ENCODE results near the gene FYN. TPM values are rescaled to one million over a fixed set of nuclear protein-coding genes. Genes with fewer than 3 reads are reported as not detected.

The FYN gene
- total and polyA plus RNA-seq, 2 of the 4 experiments (the other 2 are of a cell fraction), result 30.8 to 36.4 TPM

GRCh38 chr6:111625099-111625416, 248.2 kb downstream of the FYN start:
- ChIA-PET POLR2A (ENCODE audit: unreplicated experiment) (no interaction called here), CTCF (no interaction called here)
- intact Hi-C loops (cut with micrococcal nuclease) (no loop called here), dilution Hi-C loops (cut with HindIII; ENCODE audit: low sequenced_read_pairs, unreplicated experiment) (no loop called here), in situ Hi-C loops (cut with MboI; ENCODE audit: low sequenced_read_pairs) (no loop called here)
- Histone ChIP-seq H2BK20ac (ENCODE audit: low read depth, low read length) (0 out of 2 replicates have a peak overlapping the region, but pooled peaks have one; percentile 23), H4K5ac (ENCODE audit: low read depth, low read length) (no peak overlapping the region), H2AK9ac (replicated peaks; ENCODE audit: low read depth, low read length, poor library complexity) (no peak overlapping the region), H3K56ac (ENCODE audit: extremely low read depth, insufficient read depth, low read length) (no peak overlapping the region), H3K4me2 (ENCODE audit: low read depth, low read length) (no peak overlapping the region), H3K4me3 (ENCODE audit: insufficient read depth, low read depth, low read length) (no peak overlapping the region), H3K14ac (replicated peaks; ENCODE audit: low read depth, low read length) (peak overlapping the region; percentile 53), H3K4ac (ENCODE audit: low read depth, low read length) (peak overlapping the region; percentile 19; the same call in 1 of the 2 replicates), H2BK15ac (ENCODE audit: low read depth, low read length) (no peak overlapping the region), H2AFZ (replicated peaks; ENCODE audit: low read length, poor library complexity) (no peak overlapping the region), H3K9ac (ENCODE audit: low read depth, low read length) (no peak overlapping the region), H3K4me1 (ENCODE audit: control insufficient read depth, insufficient read depth, low read length) (peaks cover 11% of the 10 kb centered on the region), H2BK120ac (ENCODE audit: low read depth, low read length) (peak overlapping the region; percentile 16; the same call in 1 of the 2 replicates), H4K8ac (ENCODE audit: low read depth in 2 of 2, low read length in 2 of 2) (no peak overlapping the region), H3K79me1 (ENCODE audit: low read depth in 1 of 2, low read length in 2 of 2) (no peaks in the 10 kb centered on the region), H4K20me1 (ENCODE audit: insufficient read depth, low read length) (no peaks in the 10 kb centered on the region), H3K9me1 (ENCODE audit: insufficient read depth, low read length) (peaks cover 6% of the 10 kb centered on the region; the same call in 1 of the 2 replicates), H3K23ac (ENCODE audit: low read depth, low read length) (peak overlapping the region; percentile 29; the same call in 1 of the 2 replicates), H3K27me3 (ENCODE audit: control insufficient read depth, insufficient read depth, low read length) (no peaks in the 10 kb centered on the region; the same call in 1 of the 2 replicates), H3K18ac (ENCODE audit: low read depth, low read length) (no peak overlapping the region; the same call in 1 of the 2 replicates), H4K91ac (ENCODE audit: insufficient read depth, low read depth, low read length) (no peak overlapping the region), H2AK5ac (ENCODE audit: low read depth, low read length) (no peak overlapping the region), H2BK5ac (ENCODE audit: low read depth, low read length, poor library complexity, severe bottlenecking) (no peak overlapping the region), H3K27ac (ENCODE audit: insufficient read depth, low read length) (no peak overlapping the region), H3K36me3 (ENCODE audit: control insufficient read depth, insufficient read depth, low read length) (no peaks in the 10 kb centered on the region), H3K9me3 (ENCODE audit: control insufficient read depth, insufficient read depth, low read length) (peaks cover 8% of the 10 kb centered on the region)
- WGBS, 2 experiments (ENCODE audit: extremely low coverage in 2 of 2, insufficient read length in 1 of 2), result no CpG with 5 or more reads among the region's 3 CpGs
- BruUV-seq (replicated peaks), result no TSS peak
- DNase-seq (no peak), ATAC-seq (ENCODE audit: low read depth) (no peak)
- TF ChIP-seq USF2 (IDR thresholded peaks at IDR 0.05; ENCODE audit: low read depth, low read length) (no peak), NFE2L2 (IDR thresholded peaks at IDR 0.05; ENCODE audit: low read depth, low read length) (no peak), MAFK (IDR thresholded peaks at IDR 0.05; ENCODE audit: low read depth, low read length) (no peak)

All from IMR-90 (cell line).